A549 (cell line): ENCODE data around the gene ZNF91. TPM values are rescaled to one million over a fixed set of nuclear protein-coding genes. Genes with fewer than 3 reads are reported as not detected.

ENCODE experiments used
- ATAC-seq, 2 experiments: fragments of 200-7000 bp in 1 of 2; fragments of >200 bp in 1 of 2; cut with Nextera tagmentation in 1 of 2; cut with Tn5 transposase in 1 of 2; 3 replicates each; pipeline versions ENCODE4 v1.8.0 to v1.9.1; 2018 to 2020; ENCODE audit warnings: mild to moderate bottlenecking in 1 of 2, moderate library complexity in 1 of 2
- CTCF ChIA-PET: fragments of 300-600 bp; sonication (Branson Sonifier 250); formaldehyde crosslinking; extraction: SDS; loops from one replicate; lab custom pipeline; 2021; ENCODE audit warnings: antibody characterized with exemption, inconsistent platforms; lab: Yijun Ruan, JAX
- POLR2A ChIA-PET: fragments of 350-600 bp; formaldehyde crosslinking; extraction: SDS; loops from one replicate; lab custom pipeline; 2021; ENCODE audit warnings: antibody characterized with exemption, inconsistent platforms; lab: Yijun Ruan, JAX
- DNase-seq, 2 experiments: peaks; one replicate each; pipeline versions ENCODE4 v3.0.0 to v3.0.0-alpha.2; 2011 to 2016; ENCODE audit warnings: low read depth in 1 of 2, low spot score in 1 of 2
- FAIRE-seq: peaks from 2 replicates; lab custom pipeline; 2011; peaks lifted over from hg19 to GRCh38; lab: Jason Lieb, UNC
- H3K27ac ChIP-seq, 2 experiments: fragments of >200 bp; sonication (Bioruptor Twin); formaldehyde crosslinking; 3 replicates each; pipeline ENCODE4 v1.5.1; 2016 to 2017
- H3K4me1 ChIP-seq: fragments of >200 bp; sonication (Bioruptor Twin); formaldehyde crosslinking; 3 replicates; pipeline ENCODE4 v1.6.1; 2016
- H3K4me2 ChIP-seq: fragments of >200 bp; sonication (Bioruptor Twin); formaldehyde crosslinking; 3 replicates; pipeline ENCODE4 v1.6.1; 2016
- H3K4me3 ChIP-seq: fragments of >200 bp; sonication (Bioruptor Twin); formaldehyde crosslinking; 3 replicates; pipeline ENCODE4 v1.5.1; 2016
- H3K9me3 ChIP-seq: fragments of >200 bp; sonication (Bioruptor Twin); formaldehyde crosslinking; 3 replicates; pipeline ENCODE4 v1.6.1; 2016
- CBX2 ChIP-seq: fragments of 200-600 bp; sonication (generic); IDR thresholded peaks from 2 replicates; pipeline ENCODE4 v1.6.1; 2016; ENCODE audit warnings: low read depth, mild to moderate bottlenecking, borderline replicate concordance
- CBX8 ChIP-seq: fragments of 200-600 bp; sonication (generic); IDR thresholded peaks from 2 replicates; pipeline ENCODE4 v1.6.1; 2016
- CHD4 ChIP-seq: fragments of 200-600 bp; sonication (generic); IDR thresholded peaks from 2 replicates; pipeline ENCODE4 v1.6.1; 2016; ENCODE audit warnings: antibody characterized with exemption, mild to moderate bottlenecking, borderline replicate concordance
- EHF ChIP-seq: fragments of 250-450 bp; sonication (Bioruptor Pico); IDR thresholded peaks from 2 replicates; pipeline ENCODE4 v1.5.0; 2020; ENCODE audit warnings: mild to moderate bottlenecking
- EHMT2 ChIP-seq: fragments of 200-600 bp; sonication (generic); IDR thresholded peaks from 2 replicates; pipeline ENCODE4 v1.6.1; 2016; ENCODE audit warnings: antibody characterized with exemption, low read depth, mild to moderate bottlenecking, moderate library complexity
- ESRRA ChIP-seq: fragments of 150-350 bp; IDR thresholded peaks from 2 replicates; pipeline ENCODE4 v1.6.1; 2014; ENCODE audit warnings: mild to moderate bottlenecking, low read length, borderline replicate concordance
- FOSL2 ChIP-seq, 2 experiments: fragments of 450-650 bp in 1 of 2; fragments of >200 bp in 1 of 2; sonication (Bioruptor Twin) in 1 of 2; formaldehyde crosslinking; IDR thresholded peaks; 2 replicates each; pipeline versions ENCODE4 v1.5.0 to v1.6.1; 2016 to 2020; ENCODE audit warnings: mild to moderate bottlenecking in 1 of 2, moderate library complexity in 1 of 2
- JUNB ChIP-seq: fragments of >200 bp; sonication (Bioruptor Twin); formaldehyde crosslinking; IDR thresholded peaks from 2 replicates; pipeline ENCODE4 v1.6.1; 2016
- KDM1A ChIP-seq: fragments of 200-600 bp; sonication (generic); IDR thresholded peaks from 2 replicates; pipeline ENCODE4 v1.6.1; 2016; ENCODE audit warnings: low read depth, mild to moderate bottlenecking
- MAFK ChIP-seq: fragments of 450-650 bp; IDR thresholded peaks from 2 replicates; pipeline ENCODE4 v1.6.1; 2014; ENCODE audit not compliant: partially characterized antibody
- MYC ChIP-seq: IDR thresholded peaks from 2 replicates; pipeline ENCODE4 v1.6.1; 2012; ENCODE audit warnings: mild to moderate bottlenecking, inconsistent platforms, low read length, improper control_type of control experiment, borderline replicate concordance
- POLR2A ChIP-seq: IDR thresholded peaks from 2 replicates; pipeline ENCODE4 v1.6.1; 2012; ENCODE audit warnings: mild to moderate bottlenecking, low read length
- POLR2AphosphoS2 ChIP-seq: conservative IDR thresholded peaks from 2 replicates; pipeline ENCODE4 v1.6.1; 2012; ENCODE audit warnings: low read length, improper control_type of control experiment, inconsistent platforms
- RARB ChIP-seq: fragments of 250-450 bp; sonication (Bioruptor Pico); IDR thresholded peaks from 2 replicates; pipeline ENCODE4 v1.8.0; 2021; ENCODE audit warnings: mild to moderate bottlenecking, moderate library complexity
- RCOR1 ChIP-seq: fragments of 150-350 bp; IDR thresholded peaks from 2 replicates; pipeline ENCODE4 v1.6.1; 2014; ENCODE audit warnings: antibody characterized with exemption, low read length, low read depth
- ZC3H11A ChIP-seq: fragments of 450-650 bp; IDR thresholded peaks from 2 replicates; pipeline ENCODE4 v1.6.1; 2014; ENCODE audit warnings: antibody characterized with exemption, mild to moderate bottlenecking
- WGBS: methylation state at CpG from one replicate; pipeline ENCODE4 v1.1.6; 2017; ENCODE audit errors: missing lambda C conversion rate; 5-methylcytosine and 5-hydroxymethylcytosine counted together
- polyA plus RNA-seq, 4 experiments: library from polyadenylated mRNA; depleted of rRNA in 3 of 4; stranded (reverse); fragments of >200 nt; fragmentation: RNase III in 1 of 4; extraction: RNeasy Plus Mini Kit Qiagen cat#74134 plus additional on column Dnase treatment in 1 of 4; gene quantifications; 2 replicates in 3 of 4; 3 replicates in 1 of 4; pipeline ENCODE4 v1.2.3, GENCODE V29; 2011 to 2017
- TF ChIP-seq, protein P1 (sequence below): fragments of 250-450 bp; sonication (Bioruptor Pico); IDR thresholded peaks from 2 replicates; pipeline ENCODE4 v1.5.0; 2021; ENCODE audit warnings: mild to moderate bottlenecking, moderate library complexity, borderline replicate concordance
- TF ChIP-seq, protein P2 (sequence below): fragments of 450-650 bp; IDR thresholded peaks from 2 replicates; pipeline ENCODE4 v1.6.1; 2014; ENCODE audit warnings: antibody characterized with exemption
- TF ChIP-seq, protein P3 (sequence below): fragments of >200 bp; sonication (Bioruptor Twin); formaldehyde crosslinking; IDR thresholded peaks from 3 replicates; pipeline ENCODE4 v1.6.1; 2016
- TF ChIP-seq, protein P4 (sequence below): IDR thresholded peaks from 2 replicates; pipeline ENCODE4 v1.6.1; 2012

Gene ZNF91
- polyA plus RNA-seq, 2 of the 4 experiments (the other 2 are of a cell fraction), result 0.17 to 0.76 TPM

DNA sequence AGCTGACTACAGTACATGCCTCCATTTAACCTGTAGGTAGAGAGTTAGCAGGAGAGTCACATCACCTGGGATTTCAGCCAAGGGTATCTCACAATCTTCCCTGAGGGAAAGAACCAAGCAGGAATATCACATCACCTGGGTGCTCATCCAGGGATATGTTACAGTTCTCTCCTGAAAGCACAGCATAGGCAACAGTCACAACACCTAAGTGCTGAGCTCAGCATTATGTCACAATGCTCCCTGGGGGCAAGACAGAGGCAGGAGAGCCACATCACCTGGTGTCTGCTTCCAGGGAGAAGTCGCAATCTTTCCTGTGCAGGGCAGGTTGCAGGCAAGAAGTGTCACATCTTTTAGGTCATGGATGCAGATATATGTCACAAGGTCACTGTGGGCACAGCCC lies 9.4 kb upstream of the ZNF91 start:
- H3K4me1 ChIP-seq, result no peaks in the 10 kb centered on the region
- ChIA-PET CTCF (no interaction called here), POLR2A (no interaction called here)
- no peak overlapping the region for H3K4me3 ChIP-seq
- peaks cover 62% of the 10 kb centered on the region for H3K9me3 ChIP-seq
- FAIRE-seq (no peak), DNase-seq (no peak), ATAC-seq (no peak)
- H3K4me2 ChIP-seq, result no peak overlapping the region
- 0% methylated on average over 1 of the region's 1 CpG for WGBS
- no peak overlapping the region for H3K27ac ChIP-seq
- TF ChIP-seq, protein P1, sequence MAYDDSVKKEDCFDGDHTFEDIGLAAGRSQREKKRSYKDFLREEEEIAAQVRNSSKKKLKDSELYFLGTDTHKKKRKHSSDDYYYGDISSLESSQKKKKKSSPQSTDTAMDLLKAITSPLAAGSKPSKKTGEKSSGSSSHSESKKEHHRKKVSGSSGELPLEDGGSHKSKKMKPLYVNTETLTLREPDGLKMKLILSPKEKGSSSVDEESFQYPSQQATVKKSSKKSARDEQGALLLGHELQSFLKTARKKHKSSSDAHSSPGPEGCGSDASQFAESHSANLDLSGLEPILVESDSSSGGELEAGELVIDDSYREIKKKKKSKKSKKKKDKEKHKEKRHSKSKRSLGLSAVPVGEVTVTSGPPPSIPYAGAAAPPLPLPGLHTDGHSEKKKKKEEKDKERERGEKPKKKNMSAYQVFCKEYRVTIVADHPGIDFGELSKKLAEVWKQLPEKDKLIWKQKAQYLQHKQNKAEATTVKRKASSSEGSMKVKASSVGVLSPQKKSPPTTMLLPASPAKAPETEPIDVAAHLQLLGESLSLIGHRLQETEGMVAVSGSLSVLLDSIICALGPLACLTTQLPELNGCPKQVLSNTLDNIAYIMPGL (CRISPR knock-in tag), result no peak
- peak; percentile 90 for TF ChIP-seq MAFK

DNA sequence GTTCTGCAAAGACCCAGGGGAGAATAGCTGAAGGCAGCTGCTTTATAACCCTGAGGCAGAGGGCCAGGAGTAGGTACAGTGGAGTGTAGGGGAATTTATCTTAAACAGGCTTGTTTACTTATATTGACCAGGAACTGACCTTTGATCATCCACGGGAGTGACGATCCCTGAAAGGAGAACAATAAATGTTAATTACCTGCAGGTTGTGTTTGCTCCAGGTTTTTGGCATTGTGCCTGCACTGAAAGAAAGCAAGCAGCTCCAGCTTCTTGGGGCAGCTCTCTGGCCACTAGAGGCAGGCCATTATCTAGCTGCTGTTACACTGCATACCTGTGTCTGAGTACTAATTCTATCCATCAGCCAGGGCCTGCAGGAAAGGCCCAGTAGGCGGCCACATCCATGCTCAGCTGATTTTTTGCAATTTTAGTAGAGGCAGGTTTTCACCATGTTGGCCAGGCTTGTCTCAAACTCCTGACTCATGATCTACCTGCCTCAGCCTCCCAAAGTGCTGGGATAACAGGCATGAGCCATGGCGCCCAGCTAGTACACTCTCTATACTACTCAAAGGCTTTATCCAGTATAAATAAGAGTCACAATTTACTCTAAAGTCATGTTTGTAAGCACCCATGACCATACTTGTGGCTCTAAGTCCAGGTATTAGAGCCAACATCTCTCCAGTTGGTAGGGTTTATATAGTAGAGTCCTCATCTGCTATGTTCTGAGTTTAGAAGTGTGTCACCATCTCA lies 8.5 kb upstream of the ZNF91 start:
- no peak for FAIRE-seq
- H3K27ac ChIP-seq, result no peak overlapping the region

DNA sequence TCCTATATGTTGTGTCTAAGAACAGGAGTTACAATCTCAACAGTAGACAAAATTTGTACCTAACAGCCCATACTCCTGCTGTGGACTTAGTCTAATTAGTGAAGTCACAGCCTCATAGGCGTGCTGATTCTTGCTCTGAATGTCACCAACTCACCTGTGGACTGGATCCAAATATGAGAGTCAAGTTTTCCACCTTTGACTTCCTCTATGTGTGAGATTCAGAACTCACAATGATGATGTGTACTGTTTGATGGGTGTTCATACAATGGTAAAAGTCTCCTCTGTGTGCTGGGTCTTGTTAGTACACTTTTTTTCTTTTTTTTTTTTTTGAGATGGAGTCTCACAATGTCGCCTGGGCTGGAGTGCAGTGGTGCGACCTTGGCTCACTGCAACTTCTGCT lies 7.8 kb upstream of the ZNF91 start:
- no peak overlapping the region for H3K27ac ChIP-seq
- TF ChIP-seq, protein P2, sequence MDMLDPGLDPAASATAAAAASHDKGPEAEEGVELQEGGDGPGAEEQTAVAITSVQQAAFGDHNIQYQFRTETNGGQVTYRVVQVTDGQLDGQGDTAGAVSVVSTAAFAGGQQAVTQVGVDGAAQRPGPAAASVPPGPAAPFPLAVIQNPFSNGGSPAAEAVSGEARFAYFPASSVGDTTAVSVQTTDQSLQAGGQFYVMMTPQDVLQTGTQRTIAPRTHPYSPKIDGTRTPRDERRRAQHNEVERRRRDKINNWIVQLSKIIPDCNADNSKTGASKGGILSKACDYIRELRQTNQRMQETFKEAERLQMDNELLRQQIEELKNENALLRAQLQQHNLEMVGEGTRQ, result no peak
- TF ChIP-seq FOSL2 (IDR thresholded peaks at IDR 0.05) (no peak), FOSL2 (CRISPR knock-in tag; IDR thresholded peaks at IDR 0.05) (no peak), ZC3H11A (no peak), CBX8 (no peak), MYC (no peak), RCOR1 (no peak), EHF (CRISPR knock-in tag) (no peak), POLR2AphosphoS2 (no peak), RARB (CRISPR knock-in tag) (no peak)
- no peak for FAIRE-seq
- no peak for ATAC-seq
- DNase-seq, result no peak
- POLR2A ChIA-PET, result no interaction called here
- CTCF ChIA-PET, result no interaction called here
- no peak overlapping the region for H3K4me2 ChIP-seq
- H3K4me1 ChIP-seq, result no peaks in the 10 kb centered on the region
- H3K4me3 ChIP-seq, result no peak overlapping the region
- peaks cover 59% of the 10 kb centered on the region for H3K9me3 ChIP-seq
- WGBS, result 11% methylated on average over 3 of the region's 3 CpGs

More for the DNA sequence above, 8.5 kb upstream of the ZNF91 start:
- Histone ChIP-seq H3K4me1 (no peaks in the 10 kb centered on the region), H3K9me3 (peaks cover 63% of the 10 kb centered on the region), H3K4me2 (no peak overlapping the region), H3K4me3 (no peak overlapping the region)
- CTCF ChIA-PET, result no interaction called here
- WGBS, result 17% methylated on average over 4 of the region's 4 CpGs
- POLR2A ChIA-PET, result no interaction called here
- no peak for DNase-seq
- TF ChIP-seq, protein P3, sequence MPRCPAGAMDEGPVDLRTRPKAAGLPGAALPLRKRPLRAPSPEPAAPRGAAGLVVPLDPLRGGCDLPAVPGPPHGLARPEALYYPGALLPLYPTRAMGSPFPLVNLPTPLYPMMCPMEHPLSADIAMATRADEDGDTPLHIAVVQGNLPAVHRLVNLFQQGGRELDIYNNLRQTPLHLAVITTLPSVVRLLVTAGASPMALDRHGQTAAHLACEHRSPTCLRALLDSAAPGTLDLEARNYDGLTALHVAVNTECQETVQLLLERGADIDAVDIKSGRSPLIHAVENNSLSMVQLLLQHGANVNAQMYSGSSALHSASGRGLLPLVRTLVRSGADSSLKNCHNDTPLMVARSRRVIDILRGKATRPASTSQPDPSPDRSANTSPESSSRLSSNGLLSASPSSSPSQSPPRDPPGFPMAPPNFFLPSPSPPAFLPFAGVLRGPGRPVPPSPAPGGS, result no peak
- TF ChIP-seq CBX2 (no peak), CHD4 (no peak), KDM1A (no peak), POLR2A (no peak), EHMT2 (no peak), ESRRA (no peak), JUNB (no peak), MYC (no peak)
- TF ChIP-seq, protein P4, sequence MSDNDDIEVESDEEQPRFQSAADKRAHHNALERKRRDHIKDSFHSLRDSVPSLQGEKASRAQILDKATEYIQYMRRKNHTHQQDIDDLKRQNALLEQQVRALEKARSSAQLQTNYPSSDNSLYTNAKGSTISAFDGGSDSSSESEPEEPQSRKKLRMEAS, result no peak
- no peak for ATAC-seq
